ENCODE results near the gene DYRK1A. TPM values are rescaled to one million over a fixed set of nuclear protein-coding genes. Genes with fewer than 3 reads are reported as not detected.

Gene DYRK1A
- total RNA-seq, 3 donors from 2014 or later = 53.8 to 60.1 (median 56.1) TPM

- ATAC-seq (no peak), DNase-seq (no peak)
- H3K36me3 Mint-ChIP-seq (ENCODE audit: insufficient read depth) = peaks cover 12% of the 10 kb centered on the region
- no peak overlapping the region for H3K4me3 Mint-ChIP-seq
- peaks cover 86% of the 10 kb centered on the region for H3K4me1 Mint-ChIP-seq (ENCODE audit: low read depth)
- H3K9me3 Mint-ChIP-seq = peaks cover 12% of the 10 kb centered on the region
- no peaks in the 10 kb centered on the region for H3K27me3 Mint-ChIP-seq (ENCODE audit: low read depth)
Measured at GRCh38 chr21:37386151-37386550, 19.6 kb downstream of the DYRK1A start.

GRCh38 chr21:37389456-37389855 lies 22.9 kb downstream of the DYRK1A start:
- Mint-ChIP-seq H3K36me3 (ENCODE audit: insufficient read depth) (peaks cover 9% of the 10 kb centered on the region), H3K27me3 (ENCODE audit: low read depth) (no peaks in the 10 kb centered on the region), H3K9me3 (peaks cover 2% of the 10 kb centered on the region), H3K4me3 (peak overlapping the region; percentile 43), H3K4me1 (ENCODE audit: low read depth) (peaks cover 91% of the 10 kb centered on the region)
- no peak for DNase-seq
- no peak for ATAC-seq

- no peak for ATAC-seq
- Mint-ChIP-seq H3K27me3 (ENCODE audit: low read depth) (no peaks in the 10 kb centered on the region), H3K36me3 (ENCODE audit: insufficient read depth) (peaks cover 5% of the 10 kb centered on the region), H3K4me1 (ENCODE audit: low read depth) (peaks cover 88% of the 10 kb centered on the region), H3K4me3 (peak overlapping the region; percentile 3), H3K9me3 (no peaks in the 10 kb centered on the region)
- DNase-seq = no peak
Measured at GRCh38 chr21:37391666-37392065, 25.1 kb downstream of the DYRK1A start.

GRCh38 chr21:37392441-37392840 lies 25.9 kb downstream of the DYRK1A start:
- DNase-seq (no peak), ATAC-seq (no peak)
- H3K4me3 Mint-ChIP-seq = no peak overlapping the region
- peaks cover 89% of the 10 kb centered on the region for H3K4me1 Mint-ChIP-seq (ENCODE audit: low read depth)
- no peaks in the 10 kb centered on the region for H3K9me3 Mint-ChIP-seq
- no peaks in the 10 kb centered on the region for H3K27me3 Mint-ChIP-seq (ENCODE audit: low read depth)
- H3K36me3 Mint-ChIP-seq (ENCODE audit: insufficient read depth) = peaks cover 5% of the 10 kb centered on the region

- no peaks in the 10 kb centered on the region for H3K9me3 Mint-ChIP-seq
Measured at GRCh38 chr21:37393030-37393429, 26.5 kb downstream of the DYRK1A start.

GRCh38 chr21:37393786-37394185 lies 27.2 kb downstream of the DYRK1A start:
- Mint-ChIP-seq H3K36me3 (ENCODE audit: insufficient read depth) (peaks cover 5% of the 10 kb centered on the region), H3K9me3 (no peaks in the 10 kb centered on the region), H3K27me3 (ENCODE audit: low read depth) (no peaks in the 10 kb centered on the region), H3K4me1 (ENCODE audit: low read depth) (peaks cover 88% of the 10 kb centered on the region), H3K4me3 (no peak overlapping the region)
- DNase-seq (no peak), ATAC-seq (no peak)

More at GRCh38 chr21:37393030-37393429, 26.5 kb downstream of the DYRK1A start:
- DNase-seq (no peak), ATAC-seq (no peak)
- peaks cover 5% of the 10 kb centered on the region for H3K36me3 Mint-ChIP-seq (ENCODE audit: insufficient read depth)
- H3K27me3 Mint-ChIP-seq (ENCODE audit: low read depth) = no peaks in the 10 kb centered on the region
- peaks cover 88% of the 10 kb centered on the region for H3K4me1 Mint-ChIP-seq (ENCODE audit: low read depth)
- no peak overlapping the region for H3K4me3 Mint-ChIP-seq

- H3K27me3 Mint-ChIP-seq (ENCODE audit: low read depth) = no peaks in the 10 kb centered on the region
- H3K4me3 Mint-ChIP-seq = no peak overlapping the region
- peaks cover 88% of the 10 kb centered on the region for H3K4me1 Mint-ChIP-seq (ENCODE audit: low read depth)
- ATAC-seq (no peak), DNase-seq (no peak)
- H3K36me3 Mint-ChIP-seq (ENCODE audit: insufficient read depth) = peaks cover 6% of the 10 kb centered on the region
- H3K9me3 Mint-ChIP-seq = peaks cover 5% of the 10 kb centered on the region
Measured at GRCh38 chr21:37395961-37396360, 29.4 kb downstream of the DYRK1A start.

- Mint-ChIP-seq H3K36me3 (ENCODE audit: insufficient read depth) (peaks cover 4% of the 10 kb centered on the region), H3K27me3 (ENCODE audit: low read depth) (no peaks in the 10 kb centered on the region), H3K4me1 (ENCODE audit: low read depth) (peaks cover 86% of the 10 kb centered on the region), H3K9me3 (peaks cover 7% of the 10 kb centered on the region), H3K4me3 (no peak overlapping the region)
- ATAC-seq (no peak), DNase-seq (no peak)
Measured at GRCh38 chr21:37396855-37397254, 30.3 kb downstream of the DYRK1A start.

GRCh38 chr21:37398697-37399096 lies 32.1 kb downstream of the DYRK1A start:
- DNase-seq (no peak), ATAC-seq (peak; percentile 57)
- Mint-ChIP-seq H3K36me3 (ENCODE audit: insufficient read depth) (peaks cover 9% of the 10 kb centered on the region), H3K9me3 (peaks cover 17% of the 10 kb centered on the region), H3K4me3 (peak overlapping the region; percentile 42), H3K27me3 (ENCODE audit: low read depth) (no peaks in the 10 kb centered on the region), H3K4me1 (ENCODE audit: low read depth) (peaks cover 84% of the 10 kb centered on the region)

GRCh38 chr21:37402251-37402867 lies 35.8 kb downstream of the DYRK1A start:
- Mint-ChIP-seq H3K9me3 (peaks cover 17% of the 10 kb centered on the region), H3K4me3 (no peak overlapping the region), H3K27me3 (ENCODE audit: low read depth) (no peaks in the 10 kb centered on the region), H3K36me3 (ENCODE audit: insufficient read depth) (peaks cover 9% of the 10 kb centered on the region), H3K4me1 (ENCODE audit: low read depth) (peaks cover 85% of the 10 kb centered on the region)
- ATAC-seq (no peak), DNase-seq (no peak)

GRCh38 chr21:37405629-37406028 lies 39.1 kb downstream of the DYRK1A start:
- DNase-seq = no peak
- Mint-ChIP-seq H3K36me3 (ENCODE audit: insufficient read depth) (peaks cover 16% of the 10 kb centered on the region), H3K4me1 (ENCODE audit: low read depth) (peaks cover 79% of the 10 kb centered on the region), H3K27me3 (ENCODE audit: low read depth) (no peaks in the 10 kb centered on the region), H3K4me3 (no peak overlapping the region), H3K9me3 (peaks cover 14% of the 10 kb centered on the region)
- ATAC-seq = no peak

- ATAC-seq = peak; percentile 38 to 62
- Mint-ChIP-seq H3K36me3 (ENCODE audit: insufficient read depth) (peaks cover 10% of the 10 kb centered on the region), H3K27me3 (ENCODE audit: low read depth) (no peaks in the 10 kb centered on the region), H3K4me1 (ENCODE audit: low read depth) (peaks cover 82% of the 10 kb centered on the region), H3K4me3 (peak overlapping the region; percentile 47), H3K9me3 (no peaks in the 10 kb centered on the region)
- no peak for DNase-seq
Measured at GRCh38 chr21:37407719-37408420, 41.3 kb downstream of the DYRK1A start.

- DNase-seq (no peak), ATAC-seq (peak; percentile 69 to 76)
- no peaks in the 10 kb centered on the region for H3K27me3 Mint-ChIP-seq (ENCODE audit: low read depth)
- H3K4me3 Mint-ChIP-seq = peak overlapping the region; percentile 41
- no peaks in the 10 kb centered on the region for H3K9me3 Mint-ChIP-seq
- peaks cover 83% of the 10 kb centered on the region for H3K4me1 Mint-ChIP-seq (ENCODE audit: low read depth)
- peaks cover 9% of the 10 kb centered on the region for H3K36me3 Mint-ChIP-seq (ENCODE audit: insufficient read depth)
Measured at GRCh38 chr21:37408464-37409193, 42.1 kb downstream of the DYRK1A start.

- DNase-seq (no peak), ATAC-seq (no peak)
- Mint-ChIP-seq H3K4me1 (ENCODE audit: low read depth) (peaks cover 83% of the 10 kb centered on the region), H3K27me3 (ENCODE audit: low read depth) (no peaks in the 10 kb centered on the region), H3K4me3 (no peak overlapping the region), H3K9me3 (no peaks in the 10 kb centered on the region), H3K36me3 (ENCODE audit: insufficient read depth) (peaks cover 9% of the 10 kb centered on the region)
Measured at GRCh38 chr21:37410639-37411038, 44.1 kb downstream of the DYRK1A start.

Data from activated T-cell treated with anti-CD3 and anti-CD28 coated beads, Interleukin-2, amount 50 U/mL, for 4 hours (primary cell).